Spleen (tissue), 11 donors: Measurements from ENCODE around the gene LMBR1. TPM values are rescaled to one million over a fixed set of nuclear protein-coding genes. Genes with fewer than 3 reads are reported as not detected.
"Not testable (repeated sequence)": the region's sequence is repeated elsewhere in the genome, so short reads cannot be mapped to it uniquely, and the experiment has no call there.

Source experiments
- DNase-seq: peaks from one replicate; pipeline ENCODE4 v3.0.0-alpha.2; 2020
- H3K27ac ChIP-seq, 8 donors: fragments of 200-600 bp; sonication (generic) in 7 of 8; 1 replicate in 4 of 8; 2 replicates in 4 of 8; pipeline versions ENCODE4 v1.5.0 to v1.8.0; 2016 to 2021; ENCODE audit warnings: inconsistent platforms in 4 of 8, mild to moderate bottlenecking in 4 of 8, moderate library complexity in 1 of 8
- H3K27me3 ChIP-seq, 7 donors: fragments of 200-600 bp; sonication (generic) in 6 of 7; replicated peaks in 1 of 7; 1 replicate in 4 of 7; 2 replicates in 3 of 7; pipeline versions ENCODE4 v1.5.0 to v1.8.0; 2016 to 2021; ENCODE audit warnings: inconsistent platforms in 3 of 7, mild to moderate bottlenecking in 1 of 7
- H3K36me3 ChIP-seq, 6 donors: fragments of 200-600 bp; sonication (generic) in 5 of 6; 1 replicate in 4 of 6; 2 replicates in 2 of 6; pipeline versions ENCODE4 v1.5.0 to v1.8.0; 2016 to 2021; ENCODE audit warnings: inconsistent platforms in 2 of 6
- H3K4me1 ChIP-seq, 6 donors: fragments of 200-600 bp; sonication (generic) in 5 of 6; 1 replicate in 3 of 6; 2 replicates in 3 of 6; pipeline versions ENCODE4 v1.5.0 to v1.8.0; 2016 to 2021; ENCODE audit warnings: inconsistent platforms in 3 of 6
- H3K4me3 ChIP-seq, 8 donors: fragments of 200-600 bp; sonication (generic) in 7 of 8; 1 replicate in 4 of 8; 2 replicates in 4 of 8; pipeline versions ENCODE4 v1.5.0 to v1.8.0; 2016 to 2021; ENCODE audit warnings: inconsistent platforms in 4 of 8, mild to moderate bottlenecking in 4 of 8, moderate library complexity in 2 of 8
- H3K9me3 ChIP-seq, 8 donors: fragments of 200-600 bp; sonication (generic) in 7 of 8; 1 replicate in 4 of 8; 2 replicates in 4 of 8; pipeline versions ENCODE4 v1.5.0 to v1.8.0; 2016 to 2021; ENCODE audit warnings: inconsistent platforms in 4 of 8
- CTCF ChIP-seq, 11 experiments: fragments of 200-600 bp in 7 of 11; fragments of 450-650 bp in 4 of 11; sonication (generic) in 4 of 11; IDR thresholded peaks in 8 of 11; conservative IDR thresholded peaks in 3 of 11; 1 replicate in 7 of 11; 2 replicates in 4 of 11; pipeline versions ENCODE4 v1.4.0 to v1.8.0; 2016 to 2021; ENCODE audit warnings: antibody characterized with exemption in 11 of 11, inconsistent platforms in 4 of 11, mild to moderate bottlenecking in 1 of 11
- POLR2A ChIP-seq, 3 donors: fragments of 450-650 bp; IDR thresholded peaks; one replicate each; pipeline ENCODE4 v1.5.1; 2017; ENCODE audit warnings: antibody characterized with exemption in 3 of 3, mild to moderate bottlenecking in 1 of 3
- POLR2AphosphoS5 ChIP-seq, 3 donors: sonication (generic); formaldehyde crosslinking; IDR thresholded peaks; one replicate each; pipeline ENCODE4 v1.5.1; 2017; ENCODE audit warnings: antibody characterized with exemption in 3 of 3
- WGBS, 5 donors: extraction: QIAGEN DNeasy Blood & Tissue Kit in 3 of 5; methylation state at CpG; one replicate each; pipeline versions ENCODE4 v1.1.5 to v1.1.7; 2013 to 2018; 5-methylcytosine and 5-hydroxymethylcytosine counted together
- intact Hi-C: fragments of 100-400 bp; cut with DNase I; formaldehyde crosslinking; loops from one replicate; pipeline ENCODE4 v1.15.0; 2023; ENCODE audit warnings: low total_unique reads
- polyA plus RNA-seq, 3 donors: library from polyadenylated mRNA; stranded (reverse); fragments of 200-250 nt; gene quantifications; one replicate each; pipeline ENCODE4 v1.2.1, GENCODE V29; 2013
- total RNA-seq, 7 donors: library from RNA; depleted of rRNA in 3 of 7; stranded (reverse); fragments of >200 nt in 3 of 7; fragmentation: NEBNext Ultra II Directional in 4 of 7; extraction: Animal tissue kit (Norgen Biotek cat#: 25700) in 4 of 7; gene quantifications; one replicate each; pipeline versions ENCODE4 v1.1.0 to v1.2.1, GENCODE V29; 2016 to 2021
- donor health status: healthy with polysubstance abuse.
- donor health status: DM: no; HTN: no; CAD: no; lungs with moderate emphysema.
- donor health status: DM: no; HTN: no; CAD: no.
- donor health status: Bipolar disorder and iron deficiency.
- donor health status: healthy.
- donor health status: DM: no; HTN: no; CAD: no.
- donor health status: DM: yes; HTN: yes; CAD: no.

LMBR1 gene
- total and polyA plus RNA-seq, 10 donors, result 4.8 to 88.3 (median 63.7) TPM

- intact Hi-C loops, result no loop called here
Observed at GRCh38 chr7:156861212-156861611, 31.8 kb downstream of the LMBR1 start.

GRCh38 chr7:156860099-156860498 lies 32.9 kb downstream of the LMBR1 start:
- intact Hi-C loops, H3K27me3 ChIP-seq: not testable (repeated sequence)

More at GRCh38 chr7:156861212-156861611, 31.8 kb downstream of the LMBR1 start:
- no peak for DNase-seq
- TF ChIP-seq POLR2A (IDR thresholded peaks at IDR 0.05) (no peak), POLR2AphosphoS5 (IDR thresholded peaks at IDR 0.05) (no peak), CTCF (IDR thresholded peaks at IDR 0.05 in 8 of 11, conservative IDR thresholded peaks at IDR 0.05 in 3 of 11) (no peak)
- Histone ChIP-seq H3K27me3 (no peaks in the 10 kb centered on the region), H3K9me3 (peaks cover 0 to 70% (median 65%) of the 10 kb centered on the region in 8 donors), H3K4me1 (peaks cover 0 to 15% (median 5%) of the 10 kb centered on the region in 6 donors), H3K36me3 (peaks cover 0 to 55% (median 14%) of the 10 kb centered on the region in 6 donors), H3K4me3 (no peak overlapping the region), H3K27ac (no peak overlapping the region)
- WGBS, 5 donors, result 98 to 100% (median 99%) methylated on average over 2 of the region's 2 CpGs

GRCh38 chr7:156858523-156858922 lies 34.5 kb downstream of the LMBR1 start:
- Histone ChIP-seq H3K27me3 (no peaks in the 10 kb centered on the region), H3K4me3 (no peak overlapping the region), H3K27ac (no peak overlapping the region), H3K9me3 (peaks cover 0 to 97% (median 89%) of the 10 kb centered on the region in 8 donors), H3K4me1 (no peaks in the 10 kb centered on the region), H3K36me3 (peaks cover 0 to 63% (median 14%) of the 10 kb centered on the region in 6 donors)
- DNase-seq, result no peak
- TF ChIP-seq POLR2A (IDR thresholded peaks at IDR 0.05) (no peak), CTCF (IDR thresholded peaks at IDR 0.05 in 8 of 11, conservative IDR thresholded peaks at IDR 0.05 in 3 of 11) (no peak), POLR2AphosphoS5 (IDR thresholded peaks at IDR 0.05) (no peak)
- intact Hi-C loops, result no loop called here

More at GRCh38 chr7:156860099-156860498, 32.9 kb downstream of the LMBR1 start:
- H3K27ac ChIP-seq, H3K4me1 ChIP-seq, H3K4me3 ChIP-seq, DNase-seq: not testable (repeated sequence)
- Histone ChIP-seq H3K36me3 (peaks cover 0 to 55% (median 14%) of the 10 kb centered on the region in 6 donors), H3K9me3 (peaks cover 0 to 81% (median 76%) of the 10 kb centered on the region in 8 donors)
- 89 to 98% (median 97%) methylated on average over 8 of the region's 8 CpGs for WGBS, 5 donors

- Histone ChIP-seq H3K9me3 (peaks cover 0 to 97% (median 88%) of the 10 kb centered on the region in 8 donors), H3K4me1 (no peaks in the 10 kb centered on the region), H3K27me3 (no peaks in the 10 kb centered on the region), H3K4me3 (no peak overlapping the region), H3K36me3 (peaks cover 0 to 59% (median 14%) of the 10 kb centered on the region in 6 donors), H3K27ac (no peak overlapping the region)
- TF ChIP-seq POLR2A (IDR thresholded peaks at IDR 0.05), result no peak
- no peak for TF ChIP-seq CTCF (IDR thresholded peaks at IDR 0.05 in 8 of 11, conservative IDR thresholded peaks at IDR 0.05 in 3 of 11)
- no peak for DNase-seq
- intact Hi-C loops, result no loop called here
- WGBS, 5 donors, result 94 to 100% (median 98%) methylated on average over 1 of the region's 1 CpG
Observed at GRCh38 chr7:156857757-156858156, 35.2 kb downstream of the LMBR1 start.

GRCh38 chr7:156854654-156855053 lies 38.3 kb downstream of the LMBR1 start:
- no peak overlapping the region for H3K27ac ChIP-seq
- intact Hi-C loops, result no loop called here
- H3K4me1 ChIP-seq, result no peaks in the 10 kb centered on the region
- TF ChIP-seq CTCF (IDR thresholded peaks at IDR 0.05 in 8 of 11, conservative IDR thresholded peaks at IDR 0.05 in 3 of 11), result no peak
- no peak for TF ChIP-seq POLR2A (IDR thresholded peaks at IDR 0.05)
- TF ChIP-seq POLR2AphosphoS5 (IDR thresholded peaks at IDR 0.05), result no peak
- 96 to 99% (median 98%) methylated on average over 5 of the region's 5 CpGs for WGBS, 5 donors
- H3K9me3 ChIP-seq, result peaks cover 0 to 66% (median 57%) of the 10 kb centered on the region in 8 donors
- H3K27me3 ChIP-seq, result no peaks in the 10 kb centered on the region
- no peak for DNase-seq
- H3K4me3 ChIP-seq, result no peak overlapping the region
- H3K36me3 ChIP-seq, result peaks cover 0 to 28% (median under 1%) of the 10 kb centered on the region in 6 donors
